IPS-20b (cell line): ENCODE measurements around the gene PLCB4.

Experiments
- H3K27ac ChIP-seq: one replicate; pipeline ENCODE4 v1.5.1; 2013; ENCODE audit warnings: low read length
- H3K27me3 ChIP-seq: 2 replicates; pipeline ENCODE4 v1.6.1; 2013; ENCODE audit warnings: mild to moderate bottlenecking, low read length, inconsistent platforms; ENCODE audit not compliant: insufficient read depth
- H3K36me3 ChIP-seq: 2 replicates; pipeline ENCODE4 v1.6.1; 2013; ENCODE audit warnings: low read depth, mild to moderate bottlenecking, inconsistent platforms, low read length, moderate library complexity; ENCODE audit not compliant: insufficient read depth
- H3K4me1 ChIP-seq: 2 replicates; pipeline ENCODE4 v1.6.1; 2013; ENCODE audit warnings: mild to moderate bottlenecking, control low read depth, inconsistent platforms, low read length, moderate library complexity; ENCODE audit not compliant: insufficient read depth
- H3K4me3 ChIP-seq: 2 replicates; pipeline ENCODE4 v1.5.1; 2013; ENCODE audit warnings: mild to moderate bottlenecking, low read length, inconsistent platforms
- H3K9ac ChIP-seq: 2 replicates; pipeline ENCODE4 v1.6.1; 2013; ENCODE audit warnings: low read depth, mild to moderate bottlenecking, inconsistent platforms, low read length, moderate library complexity
- H3K9me3 ChIP-seq: 2 replicates; pipeline ENCODE4 v1.6.1; 2013; ENCODE audit warnings: mild to moderate bottlenecking, low read depth, low read length, inconsistent platforms; ENCODE audit not compliant: insufficient read depth

PLCB4 gene

GRCh38 chr20:9478771-9479170 lies 409.9 kb downstream of the PLCB4 start:
- Histone ChIP-seq H3K4me3 (no peak overlapping the region), H3K36me3 (no peaks in the 10 kb centered on the region), H3K9ac (no peak overlapping the region), H3K4me1 (no peaks in the 10 kb centered on the region), H3K9me3 (no peaks in the 10 kb centered on the region), H3K27ac (no peak overlapping the region), H3K27me3 (no peaks in the 10 kb centered on the region)

DNA sequence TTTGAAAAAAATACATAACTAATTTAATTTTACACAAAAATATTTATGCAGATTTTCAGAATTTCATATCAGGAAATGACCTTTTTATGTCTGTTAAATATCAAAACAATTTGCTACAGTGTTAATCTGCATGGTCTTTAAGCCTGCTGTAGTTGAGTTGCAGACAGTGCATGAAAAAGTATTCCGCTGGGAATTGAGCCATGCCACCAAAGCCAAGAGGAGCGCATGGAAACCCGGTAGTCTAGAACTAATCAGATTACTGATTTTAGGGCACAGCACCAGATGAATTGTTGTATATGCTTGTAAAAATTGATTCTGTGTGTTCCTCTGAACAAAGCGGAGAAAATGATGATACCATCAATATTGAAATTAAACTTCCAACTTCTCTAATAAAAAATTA lies 411.2 kb downstream of the PLCB4 start:
- Histone ChIP-seq H3K36me3 (no peaks in the 10 kb centered on the region), H3K9me3 (no peaks in the 10 kb centered on the region), H3K4me3 (no peak overlapping the region), H3K4me1 (no peaks in the 10 kb centered on the region), H3K27ac (no peak overlapping the region), H3K9ac (no peak overlapping the region), H3K27me3 (no peaks in the 10 kb centered on the region)

- no peaks in the 10 kb centered on the region for H3K9me3 ChIP-seq
- H3K36me3 ChIP-seq = no peaks in the 10 kb centered on the region
- no peak overlapping the region for H3K4me3 ChIP-seq
- H3K4me1 ChIP-seq = no peaks in the 10 kb centered on the region
- no peak overlapping the region for H3K9ac ChIP-seq
- no peaks in the 10 kb centered on the region for H3K27me3 ChIP-seq
- H3K27ac ChIP-seq = no peak overlapping the region
Measured at GRCh38 chr20:9482180-9482579, 413.3 kb downstream of the PLCB4 start.

GRCh38 chr20:9483131-9483530 lies 414.2 kb downstream of the PLCB4 start:
- Histone ChIP-seq H3K9ac (no peak overlapping the region), H3K9me3 (no peaks in the 10 kb centered on the region), H3K27me3 (no peaks in the 10 kb centered on the region), H3K4me1 (no peaks in the 10 kb centered on the region), H3K36me3 (no peaks in the 10 kb centered on the region), H3K27ac (no peak overlapping the region), H3K4me3 (no peak overlapping the region)

GRCh38 chr20:9485614-9486340 lies 416.9 kb downstream of the PLCB4 start:
- Histone ChIP-seq H3K36me3 (no peaks in the 10 kb centered on the region), H3K9ac (no peak overlapping the region), H3K9me3 (no peaks in the 10 kb centered on the region), H3K4me1 (no peaks in the 10 kb centered on the region), H3K27me3 (no peaks in the 10 kb centered on the region), H3K4me3 (no peak overlapping the region), H3K27ac (no peak overlapping the region)

DNA sequence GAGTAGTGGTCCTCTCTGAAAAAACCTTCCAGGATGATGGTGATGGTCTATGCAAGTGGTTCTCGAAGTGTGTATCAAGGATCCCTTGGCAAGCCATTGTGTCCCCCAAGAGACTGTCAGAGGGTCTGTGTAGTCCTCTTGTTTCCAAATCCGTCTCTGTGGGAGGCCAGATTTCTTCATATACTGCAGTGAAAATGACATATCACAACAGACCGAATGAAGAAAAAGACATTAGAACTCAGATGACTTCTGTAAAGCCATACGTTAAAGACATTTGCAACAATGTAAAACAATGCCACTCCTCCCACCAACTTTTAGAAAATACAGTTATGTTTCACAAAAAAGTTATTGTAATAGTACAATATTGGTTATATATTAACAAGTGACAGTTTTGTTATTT lies 418.3 kb downstream of the PLCB4 start:
- Histone ChIP-seq H3K4me1 (no peaks in the 10 kb centered on the region), H3K27ac (no peak overlapping the region), H3K36me3 (no peaks in the 10 kb centered on the region), H3K27me3 (no peaks in the 10 kb centered on the region), H3K9ac (no peak overlapping the region), H3K4me3 (no peak overlapping the region), H3K9me3 (no peaks in the 10 kb centered on the region)

DNA sequence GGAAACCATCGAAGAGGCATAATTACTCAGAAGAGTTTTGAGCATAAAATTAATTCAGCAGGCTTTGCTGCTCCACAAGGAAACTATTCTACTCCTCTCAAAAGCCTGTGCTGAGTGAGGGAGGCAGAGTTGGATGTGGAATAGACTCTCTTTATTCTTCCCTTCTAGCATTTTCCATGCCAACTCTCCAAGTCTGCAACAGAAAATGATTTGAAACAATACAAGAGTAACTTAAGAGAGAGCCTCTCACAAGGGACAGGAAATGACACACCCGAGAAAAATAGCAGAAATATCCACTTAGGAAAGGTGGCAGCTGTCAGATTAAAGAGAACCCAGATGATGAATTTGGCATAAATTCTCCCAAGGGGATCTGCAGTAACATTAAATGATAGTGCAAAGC lies 419.2 kb downstream of the PLCB4 start:
- Histone ChIP-seq H3K4me1 (no peaks in the 10 kb centered on the region), H3K9me3 (no peaks in the 10 kb centered on the region), H3K36me3 (no peaks in the 10 kb centered on the region), H3K9ac (no peak overlapping the region), H3K27me3 (no peaks in the 10 kb centered on the region), H3K27ac (no peak overlapping the region), H3K4me3 (no peak overlapping the region)

- Histone ChIP-seq H3K9ac (no peak overlapping the region), H3K4me3 (no peak overlapping the region), H3K36me3 (no peaks in the 10 kb centered on the region), H3K27me3 (no peaks in the 10 kb centered on the region), H3K27ac (no peak overlapping the region), H3K4me1 (no peaks in the 10 kb centered on the region), H3K9me3 (no peaks in the 10 kb centered on the region)
Measured at GRCh38 chr20:9490161-9490560, 421.3 kb downstream of the PLCB4 start.

- H3K27me3 ChIP-seq = no peaks in the 10 kb centered on the region
- no peak overlapping the region for H3K27ac ChIP-seq
- no peaks in the 10 kb centered on the region for H3K36me3 ChIP-seq
- H3K9me3 ChIP-seq = no peaks in the 10 kb centered on the region
- H3K9ac ChIP-seq = no peak overlapping the region
- H3K4me3 ChIP-seq = no peak overlapping the region
- no peaks in the 10 kb centered on the region for H3K4me1 ChIP-seq
Measured at GRCh38 chr20:9490631-9491030, 421.7 kb downstream of the PLCB4 start.

DNA sequence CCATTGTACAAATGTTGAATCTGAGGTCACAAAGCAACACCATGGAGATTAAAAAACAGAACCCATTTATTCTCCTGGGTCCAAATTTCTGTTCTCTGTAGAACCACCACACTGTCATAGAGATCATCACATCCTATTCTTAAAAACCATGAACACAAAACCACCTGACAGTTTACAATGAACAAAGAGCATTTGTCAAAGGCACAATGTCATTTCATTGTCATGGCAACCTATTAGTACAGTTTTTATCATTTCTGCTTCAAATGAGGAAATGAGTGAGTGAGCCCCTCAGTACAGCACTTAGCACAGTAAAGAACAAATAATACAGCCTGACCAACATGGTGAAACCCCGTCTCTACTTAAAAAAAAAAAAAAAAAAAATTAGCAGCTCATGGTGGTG lies 422.4 kb downstream of the PLCB4 start:
- Histone ChIP-seq H3K36me3 (no peaks in the 10 kb centered on the region), H3K9me3 (no peaks in the 10 kb centered on the region), H3K4me3 (no peak overlapping the region), H3K4me1 (no peaks in the 10 kb centered on the region), H3K27ac (no peak overlapping the region), H3K9ac (no peak overlapping the region), H3K27me3 (no peaks in the 10 kb centered on the region)

GRCh38 chr20:9492067-9492466 lies 423.2 kb downstream of the PLCB4 start:
- H3K9me3 ChIP-seq = no peaks in the 10 kb centered on the region
- H3K36me3 ChIP-seq = no peaks in the 10 kb centered on the region
- H3K4me3 ChIP-seq = no peak overlapping the region
- no peak overlapping the region for H3K27ac ChIP-seq
- H3K27me3 ChIP-seq = no peaks in the 10 kb centered on the region
- H3K9ac ChIP-seq = no peak overlapping the region
- H3K4me1 ChIP-seq = no peaks in the 10 kb centered on the region

DNA sequence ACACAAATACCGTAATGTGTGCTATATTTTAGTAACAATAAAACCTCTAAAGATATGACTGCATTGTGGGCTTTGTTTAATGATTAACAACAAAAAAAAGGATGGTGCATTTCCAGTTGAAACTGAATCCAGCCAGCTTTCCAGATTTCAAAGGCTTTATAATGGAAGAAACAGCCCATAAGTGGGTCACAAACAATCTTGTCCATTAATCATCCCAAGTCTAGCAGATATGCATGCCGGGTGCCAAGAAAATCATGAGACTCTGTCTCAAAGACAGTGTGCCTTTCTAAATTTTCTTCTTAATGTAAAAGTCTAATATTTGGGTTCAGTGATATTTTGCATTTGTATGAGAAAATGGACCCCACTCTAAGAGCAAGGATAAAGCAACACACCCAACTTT lies 424.9 kb downstream of the PLCB4 start:
- Histone ChIP-seq H3K27me3 (no peaks in the 10 kb centered on the region), H3K27ac (no peak overlapping the region), H3K36me3 (no peaks in the 10 kb centered on the region), H3K9me3 (no peaks in the 10 kb centered on the region), H3K9ac (no peak overlapping the region), H3K4me3 (no peak overlapping the region), H3K4me1 (no peaks in the 10 kb centered on the region)
